ENCODE measurements around the gene BAIAP2. TPM values are rescaled to one million over a fixed set of nuclear protein-coding genes. Genes with fewer than 3 reads are reported as not detected.
"Not testable (repeated sequence)": the region's sequence is repeated elsewhere in the genome, so short reads cannot be mapped to it uniquely, and the experiment has no call there.

Gene BAIAP2
- polyA plus RNA-seq, 1 donor from 2014 or later: 17.5 TPM

DNA sequence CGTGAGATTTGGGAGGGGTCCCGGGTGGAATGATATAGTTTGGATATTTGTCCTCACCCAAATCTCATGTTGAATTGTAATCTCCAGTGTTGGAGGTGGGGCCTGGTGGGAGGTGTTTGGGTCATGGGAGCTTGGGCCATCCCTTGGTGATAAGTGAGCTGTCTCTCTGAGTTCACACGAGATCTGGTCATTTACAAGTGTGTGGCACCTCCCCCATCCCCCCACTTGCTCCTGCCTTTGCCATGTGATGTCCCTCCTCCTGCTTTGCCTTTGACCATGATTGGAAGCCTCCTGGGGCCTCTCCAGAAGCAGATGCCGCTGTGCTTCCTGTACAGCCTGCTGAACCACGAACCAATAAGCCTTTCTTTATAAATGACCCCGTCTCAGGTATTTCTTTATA is 21.3 kb upstream of the BAIAP2 start:
- no peaks in the 10 kb centered on the region for H4K20me1 ChIP-seq (ENCODE audit: insufficient read depth)
- no peaks in the 10 kb centered on the region for H3K36me3 ChIP-seq (ENCODE audit: insufficient read depth, low read length)
- H3K9me3 ChIP-seq (ENCODE audit: low read length): peaks cover 7% of the 10 kb centered on the region
- no peak overlapping the region for H3K4me2 ChIP-seq (ENCODE audit: low read length)
- H3K79me2 ChIP-seq (replicated peaks; ENCODE audit: insufficient read depth, low read length): no peaks in the 10 kb centered on the region
- H3K9me2 ChIP-seq (ENCODE audit: insufficient read depth, low read length): no peaks in the 10 kb centered on the region
- no peaks in the 10 kb centered on the region for H3K27me3 ChIP-seq (ENCODE audit: insufficient read depth, low read depth, low read length)
- H2AFZ ChIP-seq (ENCODE audit: low read depth, low read length): no peak overlapping the region
- no peak overlapping the region for H3K4me3 ChIP-seq (ENCODE audit: low read length)
- no peak overlapping the region for H3K27ac ChIP-seq (ENCODE audit: low read length)
- TF ChIP-seq RAD21 (conservative IDR thresholded peaks at IDR 0.05) (no peak), TAF1 (IDR thresholded peaks at IDR 0.05; ENCODE audit: low read depth) (no peak), MXI1 (conservative IDR thresholded peaks at IDR 0.05; ENCODE audit: poor library complexity, severe bottlenecking) (no peak), POLR2AphosphoS5 (IDR thresholded peaks at IDR 0.05) (no peak), SMC3 (conservative IDR thresholded peaks at IDR 0.05; ENCODE audit: poor library complexity) (no peak), EZH2 (IDR thresholded peaks at IDR 0.05; ENCODE audit: borderline replicate concordance, insufficient read depth, low read length, poor library complexity, severe bottlenecking) (no peak), EP300 (conservative IDR thresholded peaks at IDR 0.05; ENCODE audit: poor library complexity, severe bottlenecking) (no peak)
- TF ChIP-seq, protein P1, sequence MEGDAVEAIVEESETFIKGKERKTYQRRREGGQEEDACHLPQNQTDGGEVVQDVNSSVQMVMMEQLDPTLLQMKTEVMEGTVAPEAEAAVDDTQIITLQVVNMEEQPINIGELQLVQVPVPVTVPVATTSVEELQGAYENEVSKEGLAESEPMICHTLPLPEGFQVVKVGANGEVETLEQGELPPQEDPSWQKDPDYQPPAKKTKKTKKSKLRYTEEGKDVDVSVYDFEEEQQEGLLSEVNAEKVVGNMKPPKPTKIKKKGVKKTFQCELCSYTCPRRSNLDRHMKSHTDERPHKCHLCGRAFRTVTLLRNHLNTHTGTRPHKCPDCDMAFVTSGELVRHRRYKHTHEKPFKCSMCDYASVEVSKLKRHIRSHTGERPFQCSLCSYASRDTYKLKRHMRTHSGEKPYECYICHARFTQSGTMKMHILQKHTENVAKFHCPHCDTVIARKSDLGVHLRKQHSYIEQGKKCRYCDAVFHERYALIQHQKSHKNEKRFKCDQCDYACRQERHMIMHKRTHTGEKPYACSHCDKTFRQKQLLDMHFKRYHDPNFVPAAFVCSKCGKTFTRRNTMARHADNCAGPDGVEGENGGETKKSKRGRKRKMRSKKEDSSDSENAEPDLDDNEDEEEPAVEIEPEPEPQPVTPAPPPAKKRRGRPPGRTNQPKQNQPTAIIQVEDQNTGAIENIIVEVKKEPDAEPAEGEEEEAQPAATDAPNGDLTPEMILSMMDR (IDR thresholded peaks at IDR 0.05; ENCODE audit: poor library complexity, severe bottlenecking): no peak
- TF ChIP-seq, protein P2, sequence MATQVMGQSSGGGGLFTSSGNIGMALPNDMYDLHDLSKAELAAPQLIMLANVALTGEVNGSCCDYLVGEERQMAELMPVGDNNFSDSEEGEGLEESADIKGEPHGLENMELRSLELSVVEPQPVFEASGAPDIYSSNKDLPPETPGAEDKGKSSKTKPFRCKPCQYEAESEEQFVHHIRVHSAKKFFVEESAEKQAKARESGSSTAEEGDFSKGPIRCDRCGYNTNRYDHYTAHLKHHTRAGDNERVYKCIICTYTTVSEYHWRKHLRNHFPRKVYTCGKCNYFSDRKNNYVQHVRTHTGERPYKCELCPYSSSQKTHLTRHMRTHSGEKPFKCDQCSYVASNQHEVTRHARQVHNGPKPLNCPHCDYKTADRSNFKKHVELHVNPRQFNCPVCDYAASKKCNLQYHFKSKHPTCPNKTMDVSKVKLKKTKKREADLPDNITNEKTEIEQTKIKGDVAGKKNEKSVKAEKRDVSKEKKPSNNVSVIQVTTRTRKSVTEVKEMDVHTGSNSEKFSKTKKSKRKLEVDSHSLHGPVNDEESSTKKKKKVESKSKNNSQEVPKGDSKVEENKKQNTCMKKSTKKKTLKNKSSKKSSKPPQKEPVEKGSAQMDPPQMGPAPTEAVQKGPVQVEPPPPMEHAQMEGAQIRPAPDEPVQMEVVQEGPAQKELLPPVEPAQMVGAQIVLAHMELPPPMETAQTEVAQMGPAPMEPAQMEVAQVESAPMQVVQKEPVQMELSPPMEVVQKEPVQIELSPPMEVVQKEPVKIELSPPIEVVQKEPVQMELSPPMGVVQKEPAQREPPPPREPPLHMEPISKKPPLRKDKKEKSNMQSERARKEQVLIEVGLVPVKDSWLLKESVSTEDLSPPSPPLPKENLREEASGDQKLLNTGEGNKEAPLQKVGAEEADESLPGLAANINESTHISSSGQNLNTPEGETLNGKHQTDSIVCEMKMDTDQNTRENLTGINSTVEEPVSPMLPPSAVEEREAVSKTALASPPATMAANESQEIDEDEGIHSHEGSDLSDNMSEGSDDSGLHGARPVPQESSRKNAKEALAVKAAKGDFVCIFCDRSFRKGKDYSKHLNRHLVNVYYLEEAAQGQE (IDR thresholded peaks at IDR 0.05; ENCODE audit: borderline replicate concordance): no peak
- no peaks in the 10 kb centered on the region for H3F3A ChIP-seq (ENCODE audit: insufficient read depth, low read length, poor library complexity, severe bottlenecking)
- H3K9ac ChIP-seq (ENCODE audit: low read length): no peak overlapping the region

DNA sequence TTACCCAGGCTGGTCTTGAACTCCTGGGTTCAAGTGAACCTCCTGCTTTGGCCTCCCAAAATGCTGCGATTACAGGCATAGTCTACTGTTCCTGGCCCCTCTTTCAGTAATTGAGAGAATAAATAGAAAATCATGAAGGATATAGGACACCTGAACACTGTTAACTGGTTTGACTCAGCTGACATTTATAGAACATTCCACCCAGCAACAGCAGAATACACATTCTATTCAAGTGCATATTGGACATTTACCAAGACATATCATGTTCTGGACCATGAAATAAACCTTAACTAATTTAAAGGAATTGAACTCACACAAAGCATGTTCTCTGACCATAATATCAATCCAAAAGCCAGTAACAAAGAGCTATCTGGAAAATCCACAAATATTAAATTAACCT is 19.8 kb upstream of the BAIAP2 start:
- no peaks in the 10 kb centered on the region for H3K79me2 ChIP-seq (replicated peaks; ENCODE audit: insufficient read depth, low read length)
- TF ChIP-seq MXI1 (conservative IDR thresholded peaks at IDR 0.05; ENCODE audit: poor library complexity, severe bottlenecking) (no peak), EP300 (conservative IDR thresholded peaks at IDR 0.05; ENCODE audit: poor library complexity, severe bottlenecking) (no peak)
- H3K27me3 ChIP-seq (ENCODE audit: insufficient read depth, low read depth, low read length): no peaks in the 10 kb centered on the region

DNA sequence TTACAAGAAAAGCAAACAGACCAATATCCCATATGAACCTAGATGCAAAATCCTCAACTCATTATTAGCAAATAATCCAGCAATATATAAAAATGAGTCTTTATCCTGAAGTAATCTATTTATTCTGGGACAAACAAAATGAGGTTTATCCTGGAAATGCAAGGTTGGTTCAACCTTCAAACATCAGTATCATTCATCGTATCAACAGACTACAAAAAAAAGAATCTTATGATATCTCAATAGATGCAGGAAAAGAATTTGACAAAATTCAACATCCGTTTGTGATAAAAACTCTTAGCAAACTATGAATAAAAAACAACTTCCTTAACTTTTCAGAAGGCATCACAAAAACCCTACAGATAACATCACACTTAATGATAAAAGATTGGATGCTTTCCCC is 18.4 kb upstream of the BAIAP2 start:
- no peak overlapping the region for H2AFZ ChIP-seq (ENCODE audit: low read depth, low read length)
- no peaks in the 10 kb centered on the region for H3K79me2 ChIP-seq (replicated peaks; ENCODE audit: insufficient read depth, low read length)
- no peak overlapping the region for H3K9ac ChIP-seq (ENCODE audit: low read length)
- H3K9me3 ChIP-seq (ENCODE audit: low read length): peaks cover 7% of the 10 kb centered on the region
- H3K4me3 ChIP-seq (ENCODE audit: low read length): no peak overlapping the region
- no peaks in the 10 kb centered on the region for H3K27me3 ChIP-seq (ENCODE audit: insufficient read depth, low read depth, low read length)
- H3F3A ChIP-seq (ENCODE audit: insufficient read depth, low read length, poor library complexity, severe bottlenecking): no peaks in the 10 kb centered on the region
- H3K9me2 ChIP-seq (ENCODE audit: insufficient read depth, low read length): no peaks in the 10 kb centered on the region
- H3K27ac ChIP-seq (ENCODE audit: low read length): no peak overlapping the region
- TF ChIP-seq POLR2AphosphoS5 (IDR thresholded peaks at IDR 0.05): no peak
- TF ChIP-seq SMC3 (conservative IDR thresholded peaks at IDR 0.05; ENCODE audit: poor library complexity): no peak
- no peak for TF ChIP-seq RAD21 (conservative IDR thresholded peaks at IDR 0.05)
- no peak overlapping the region for H3K4me2 ChIP-seq (ENCODE audit: low read length)
- H3K36me3 ChIP-seq (ENCODE audit: insufficient read depth, low read length): no peaks in the 10 kb centered on the region
- H4K20me1 ChIP-seq (ENCODE audit: insufficient read depth): no peaks in the 10 kb centered on the region

More for the DNA sequence above, 19.8 kb upstream of the BAIAP2 start:
- Histone ChIP-seq H3K27ac (ENCODE audit: low read length) (no peak overlapping the region), H3K36me3 (ENCODE audit: insufficient read depth, low read length) (no peaks in the 10 kb centered on the region), H3K9me3 (ENCODE audit: low read length) (peaks cover 7% of the 10 kb centered on the region), H3K9me2 (ENCODE audit: insufficient read depth, low read length) (no peaks in the 10 kb centered on the region), H3F3A (ENCODE audit: insufficient read depth, low read length, poor library complexity, severe bottlenecking) (no peaks in the 10 kb centered on the region), H2AFZ (ENCODE audit: low read depth, low read length) (no peak overlapping the region), H4K20me1 (ENCODE audit: insufficient read depth) (no peaks in the 10 kb centered on the region), H3K4me2 (ENCODE audit: low read length) (no peak overlapping the region), H3K4me3 (ENCODE audit: low read length) (no peak overlapping the region), H3K9ac (ENCODE audit: low read length) (no peak overlapping the region)

DNA sequence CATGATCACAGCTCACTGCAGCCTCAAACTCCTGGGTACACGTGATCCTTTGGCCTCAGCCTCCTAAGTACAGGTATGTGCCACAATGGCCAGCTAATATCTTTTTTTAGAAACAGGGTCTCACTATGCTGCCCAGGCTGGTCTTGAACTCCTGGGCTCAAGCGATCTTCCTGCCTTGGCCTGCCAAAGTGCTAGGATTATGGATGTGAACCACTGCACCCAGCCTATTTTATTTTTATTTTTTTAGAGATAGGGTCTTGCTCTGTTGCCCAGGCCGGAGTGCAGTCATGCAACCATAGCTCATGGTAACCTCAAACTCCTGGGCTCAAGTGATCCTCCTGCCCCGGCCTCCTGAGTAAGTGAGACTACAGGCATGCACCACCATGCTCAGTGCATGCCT is 17.6 kb upstream of the BAIAP2 start:
- not testable (repeated sequence) for H3K4me2 ChIP-seq (ENCODE audit: low read length); H3K9me2 ChIP-seq (ENCODE audit: insufficient read depth, low read length); H3K36me3 ChIP-seq (ENCODE audit: insufficient read depth, low read length); H2AFZ ChIP-seq (ENCODE audit: low read depth, low read length); H3K9ac ChIP-seq (ENCODE audit: low read length); H3K27me3 ChIP-seq (ENCODE audit: insufficient read depth, low read depth, low read length); H3K79me2 ChIP-seq (replicated peaks; ENCODE audit: insufficient read depth, low read length); H4K20me1 ChIP-seq (ENCODE audit: insufficient read depth); H3K27ac ChIP-seq (ENCODE audit: low read length); H3K4me3 ChIP-seq (ENCODE audit: low read length); H3K9me3 ChIP-seq (ENCODE audit: low read length); H3F3A ChIP-seq (ENCODE audit: insufficient read depth, low read length, poor library complexity, severe bottlenecking)
